GM10248 (cell line): Measurements from ENCODE around the gene POLE2.
A peak's percentile ranks its signal among the peaks of the same experiment; 100 is the strongest.

Experiments used
- CTCF ChIA-PET: fragments of 300-600 bp; sonication (Branson Sonifier 250); formaldehyde crosslinking; extraction: SDS; loops from one replicate; lab custom pipeline; 2021; ENCODE audit warnings: antibody characterized with exemption; lab: Yijun Ruan, JAX
- POLR2A ChIA-PET: fragments of 350-650 bp; sonication (Branson Sonifier 250); formaldehyde crosslinking; extraction: SDS; loops from one replicate; lab custom pipeline; 2020; ENCODE audit warnings: antibody characterized with exemption; lab: Yijun Ruan, JAX
- DNase-seq: peaks from one replicate; pipeline ENCODE4 v3.0.0; 2012; ENCODE audit errors: extremely low spot score
- CTCF ChIP-seq: IDR thresholded peaks from 2 replicates; pipeline ENCODE4 v1.5.1; 2012; ENCODE audit warnings: mild to moderate bottlenecking, low read depth; ENCODE audit errors: extremely low read depth, missing control alignments, control extremely low read depth

Gene POLE2

GRCh38 chr14:49640540-49641417 lies 47.2 kb downstream of the POLE2 start:
- DNase-seq, result no peak
- POLR2A ChIA-PET, result no interaction called here
- CTCF ChIA-PET, result interaction anchor here (1.0 to 1.6 kb wide), 2 partner anchors 21 to 221 kb away, joined by 4 to 5 read pairs; partner anchors contain the start of genes MGAT2 and RPL36AL
- no peak for TF ChIP-seq CTCF

- CTCF ChIA-PET, result interaction anchor here (0.6 to 6.6 kb wide), 4 partner anchors 10 to 599 kb away, joined by 3 to 76 read pairs (median 4); partner anchors contain the start of genes MGAT2 and RPL36AL
- no peak for DNase-seq
- no peak for TF ChIP-seq CTCF
- POLR2A ChIA-PET, result no interaction called here
These were observed 50.4 kb downstream of the POLE2 start for GRCh38 chr14:49637534-49638078.

GRCh38 chr14:49636866-49637265 lies 51.1 kb downstream of the POLE2 start:
- DNase-seq, result no peak
- CTCF ChIA-PET, result interaction anchor here (6.6 kb wide), 1 partner anchor 14 kb away, joined by 76 read pairs; the partner anchor contains the start of genes MGAT2 and RPL36AL
- no peak for TF ChIP-seq CTCF
- POLR2A ChIA-PET, result interaction anchor here (0.6 kb wide), 1 partner anchor 202 kb away, joined by 4 read pairs; no protein-coding TSS in a partner anchor

- DNase-seq, result peak; percentile 53
- ChIA-PET POLR2A (interaction anchor here (1.0 to 2.2 kb wide), 5 partner anchors 11 to 132 kb away, joined by 4 to 16 read pairs (median 5); partner anchors contain the start of genes KLHDC2, MGAT2, RPL36AL and RPS29), CTCF (interaction anchor here (0.7 to 6.6 kb wide), 33 partner anchors 8 to 1150 kb away, joined by 3 to 76 read pairs (median 5); partner anchors contain the start of genes KLHDC2, LRR1, MGAT2 and NEMF)
- TF ChIP-seq CTCF, result no peak
These were observed 53.3 kb downstream of the POLE2 start, which contains the start of gene DNAAF2 for GRCh38 chr14:49634547-49635334. TSS of gene DNAAF2 (minus strand) at chr14:49635244. CDS start at chr14:49635149, 95 bp downstream.

- ChIA-PET CTCF (interaction anchor here (0.6 to 6.6 kb wide), 36 partner anchors 9 to 1151 kb away, joined by 3 to 76 read pairs (median 5); partner anchors contain the start of genes KLHDC2, LRR1, MGAT2 and NEMF), POLR2A (interaction anchor here (0.7 to 2.2 kb wide), 5 partner anchors 10 to 133 kb away, joined by 3 to 16 read pairs (median 4); partner anchors contain the start of genes KLHDC2, MGAT2, RPL36AL and RPS29)
- DNase-seq, result peak; percentile 93
- peak; percentile 94 for TF ChIP-seq CTCF
These were observed 54.1 kb downstream of the POLE2 start for GRCh38 chr14:49633640-49634546.
